Glutamatergic neuron (in vitro differentiated cells): ENCODE measurements around the gene ACTN1. TPM values are rescaled to one million over a fixed set of nuclear protein-coding genes. Genes with fewer than 3 reads are reported as not detected.

Experiments used
- DNase-seq: peaks from one replicate; pipeline ENCODE4 v3.0.0; 2022
- H3K27ac Mint-ChIP-seq: one replicate; pipeline ENCODE4 v1.8.0; 2020; ENCODE audit warnings: mild to moderate bottlenecking, mixed read lengths, inconsistent platforms; ENCODE audit not compliant: unreplicated experiment
- H3K27me3 Mint-ChIP-seq: one replicate; pipeline ENCODE4 v1.8.0; 2020; ENCODE audit warnings: mild to moderate bottlenecking, moderate library complexity, mixed read lengths, inconsistent platforms; ENCODE audit not compliant: unreplicated experiment
- H3K36me3 Mint-ChIP-seq: one replicate; pipeline ENCODE4 v1.8.0; 2020; ENCODE audit warnings: mild to moderate bottlenecking, mixed read lengths, inconsistent platforms; ENCODE audit not compliant: unreplicated experiment
- H3K4me1 Mint-ChIP-seq: one replicate; pipeline ENCODE4 v1.8.0; 2020; ENCODE audit warnings: mild to moderate bottlenecking, low read depth, mixed read lengths, inconsistent platforms; ENCODE audit not compliant: unreplicated experiment
- H3K4me3 Mint-ChIP-seq: one replicate; pipeline ENCODE4 v1.8.0; 2020; ENCODE audit warnings: mild to moderate bottlenecking, mixed read lengths, inconsistent platforms; ENCODE audit not compliant: unreplicated experiment
- H3K9me3 Mint-ChIP-seq: one replicate; pipeline ENCODE4 v1.8.0; 2020; ENCODE audit warnings: mild to moderate bottlenecking, moderate library complexity, mixed read lengths, inconsistent platforms; ENCODE audit not compliant: unreplicated experiment
- total RNA-seq: library from RNA; stranded (reverse); fragmentation: NEBNext Ultra II Directional; extraction: Animal tissue kit (Norgen Biotek cat#: 25700); gene quantifications from one replicate; pipeline ENCODE4 v1.2.1, GENCODE V29; 2021; ENCODE audit not compliant: unreplicated experiment
- TF ChIP-seq, protein P1 (sequence below): fragments of 200-600 bp; sonication (generic); IDR thresholded peaks from one replicate; pipeline ENCODE4 v1.5.0; 2021; ENCODE audit not compliant: partially characterized antibody, unreplicated experiment

ACTN1 gene
- total RNA-seq, 1 donor from 2014 or later: 48.1 TPM

- TF ChIP-seq, protein P1, sequence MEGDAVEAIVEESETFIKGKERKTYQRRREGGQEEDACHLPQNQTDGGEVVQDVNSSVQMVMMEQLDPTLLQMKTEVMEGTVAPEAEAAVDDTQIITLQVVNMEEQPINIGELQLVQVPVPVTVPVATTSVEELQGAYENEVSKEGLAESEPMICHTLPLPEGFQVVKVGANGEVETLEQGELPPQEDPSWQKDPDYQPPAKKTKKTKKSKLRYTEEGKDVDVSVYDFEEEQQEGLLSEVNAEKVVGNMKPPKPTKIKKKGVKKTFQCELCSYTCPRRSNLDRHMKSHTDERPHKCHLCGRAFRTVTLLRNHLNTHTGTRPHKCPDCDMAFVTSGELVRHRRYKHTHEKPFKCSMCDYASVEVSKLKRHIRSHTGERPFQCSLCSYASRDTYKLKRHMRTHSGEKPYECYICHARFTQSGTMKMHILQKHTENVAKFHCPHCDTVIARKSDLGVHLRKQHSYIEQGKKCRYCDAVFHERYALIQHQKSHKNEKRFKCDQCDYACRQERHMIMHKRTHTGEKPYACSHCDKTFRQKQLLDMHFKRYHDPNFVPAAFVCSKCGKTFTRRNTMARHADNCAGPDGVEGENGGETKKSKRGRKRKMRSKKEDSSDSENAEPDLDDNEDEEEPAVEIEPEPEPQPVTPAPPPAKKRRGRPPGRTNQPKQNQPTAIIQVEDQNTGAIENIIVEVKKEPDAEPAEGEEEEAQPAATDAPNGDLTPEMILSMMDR: no peak
- H3K4me1 Mint-ChIP-seq: peaks cover 24% of the 10 kb centered on the region
- H3K27ac Mint-ChIP-seq: no peak overlapping the region
- H3K36me3 Mint-ChIP-seq: no peaks in the 10 kb centered on the region
- H3K27me3 Mint-ChIP-seq: peaks cover 17% of the 10 kb centered on the region
- H3K9me3 Mint-ChIP-seq: peaks cover 4% of the 10 kb centered on the region
- DNase-seq: no peak
- H3K4me3 Mint-ChIP-seq: peak overlapping the region; percentile 3
These were observed 33.9 kb downstream of the ACTN1 start for GRCh38 chr14:68945190-68945584.

- no peaks in the 10 kb centered on the region for H3K36me3 Mint-ChIP-seq
- peak overlapping the region; percentile 22 for H3K27ac Mint-ChIP-seq
- no peak for DNase-seq
- H3K27me3 Mint-ChIP-seq: peaks cover 17% of the 10 kb centered on the region
- H3K4me1 Mint-ChIP-seq: peaks cover 28% of the 10 kb centered on the region
- peaks cover 4% of the 10 kb centered on the region for H3K9me3 Mint-ChIP-seq
- H3K4me3 Mint-ChIP-seq: no peak overlapping the region
- TF ChIP-seq, protein P1: no peak
These were observed 34.9 kb downstream of the ACTN1 start for GRCh38 chr14:68944162-68944561.

- H3K9me3 Mint-ChIP-seq: peaks cover 4% of the 10 kb centered on the region
- no peak overlapping the region for H3K4me3 Mint-ChIP-seq
- no peak overlapping the region for H3K27ac Mint-ChIP-seq
- H3K36me3 Mint-ChIP-seq: no peaks in the 10 kb centered on the region
- peaks cover 15% of the 10 kb centered on the region for H3K27me3 Mint-ChIP-seq
- no peak for DNase-seq
- peaks cover 25% of the 10 kb centered on the region for H3K4me1 Mint-ChIP-seq
- TF ChIP-seq, protein P1: no peak
These were observed 36.0 kb downstream of the ACTN1 start for GRCh38 chr14:68943107-68943506.

- H3K27ac Mint-ChIP-seq: peak overlapping the region; percentile 28
- H3K27me3 Mint-ChIP-seq: peaks cover 15% of the 10 kb centered on the region
- DNase-seq: no peak
- peaks cover 4% of the 10 kb centered on the region for H3K9me3 Mint-ChIP-seq
- TF ChIP-seq, protein P1: no peak
- H3K36me3 Mint-ChIP-seq: no peaks in the 10 kb centered on the region
- peaks cover 25% of the 10 kb centered on the region for H3K4me1 Mint-ChIP-seq
- no peak overlapping the region for H3K4me3 Mint-ChIP-seq
These were observed 36.6 kb downstream of the ACTN1 start for GRCh38 chr14:68942296-68943035.

- Mint-ChIP-seq H3K27ac (no peak overlapping the region), H3K9me3 (peaks cover 4% of the 10 kb centered on the region), H3K27me3 (peaks cover 13% of the 10 kb centered on the region), H3K4me1 (peaks cover 29% of the 10 kb centered on the region), H3K4me3 (no peak overlapping the region), H3K36me3 (no peaks in the 10 kb centered on the region)
- DNase-seq: no peak
- TF ChIP-seq, protein P1: no peak
These were observed 37.3 kb downstream of the ACTN1 start for GRCh38 chr14:68941820-68942219.
